Measurements from ENCODE around the gene DGUOK. TPM values are rescaled to one million over a fixed set of nuclear protein-coding genes. Genes with fewer than 3 reads are reported as not detected.
A peak's percentile ranks its signal among the peaks of the same experiment; 100 is the strongest.
"Not testable (repeated sequence)": the region's sequence is repeated elsewhere in the genome, so short reads cannot be mapped to it uniquely, and the experiment has no call there.

The DGUOK gene
- total RNA-seq (2014; rRNA removed; shearing (Covaris generic)) = 111 and 127 TPM in 2 replicates

DNA sequence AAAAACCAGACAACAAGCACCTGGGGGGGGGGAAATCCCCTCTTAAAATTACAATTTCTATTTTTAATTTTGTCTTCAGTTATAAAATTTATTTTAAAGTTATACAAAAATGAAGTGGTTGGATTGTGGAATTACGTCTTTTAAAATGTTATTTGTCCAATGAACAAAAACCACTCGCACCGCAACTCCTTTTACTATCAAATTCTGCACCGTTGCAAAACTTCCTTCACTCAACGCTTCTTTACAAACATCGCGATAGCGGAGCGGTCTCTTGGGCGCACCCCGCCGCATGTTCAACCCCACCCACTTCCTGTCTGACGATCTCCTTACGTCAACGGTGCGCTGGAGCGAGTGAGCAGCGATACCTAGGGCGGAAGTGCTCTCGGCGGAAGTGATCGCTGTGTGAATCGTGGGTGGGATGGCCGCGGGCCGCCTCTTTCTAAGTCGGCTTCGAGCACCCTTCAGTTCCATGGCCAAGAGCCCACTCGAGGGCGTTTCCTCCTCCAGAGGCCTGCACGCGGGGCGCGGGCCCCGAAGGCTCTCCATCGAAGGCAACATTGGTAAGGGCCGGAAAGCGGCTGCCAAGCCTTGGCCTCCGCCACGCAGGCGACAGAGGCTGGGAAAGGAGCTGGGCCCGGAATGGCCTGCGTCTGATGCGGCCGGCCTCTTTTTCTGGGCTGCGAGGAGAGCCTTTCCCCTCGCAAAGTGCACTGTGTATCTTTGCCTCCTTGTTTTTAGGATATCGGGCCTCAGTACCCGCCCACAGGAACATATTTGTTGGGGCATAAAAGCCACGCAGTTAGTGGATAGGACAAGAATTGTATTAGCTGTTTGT, at the start of gene DGUOK:
Gene DGUOK, plus strand, starts transcription at position 388 of the 835 bp plus-strand sequence. Its CDS starts 31 bp downstream, at position 419.
- peak; percentile 99 for DNase-seq (ENCODE audit: low spot score)

DNA sequence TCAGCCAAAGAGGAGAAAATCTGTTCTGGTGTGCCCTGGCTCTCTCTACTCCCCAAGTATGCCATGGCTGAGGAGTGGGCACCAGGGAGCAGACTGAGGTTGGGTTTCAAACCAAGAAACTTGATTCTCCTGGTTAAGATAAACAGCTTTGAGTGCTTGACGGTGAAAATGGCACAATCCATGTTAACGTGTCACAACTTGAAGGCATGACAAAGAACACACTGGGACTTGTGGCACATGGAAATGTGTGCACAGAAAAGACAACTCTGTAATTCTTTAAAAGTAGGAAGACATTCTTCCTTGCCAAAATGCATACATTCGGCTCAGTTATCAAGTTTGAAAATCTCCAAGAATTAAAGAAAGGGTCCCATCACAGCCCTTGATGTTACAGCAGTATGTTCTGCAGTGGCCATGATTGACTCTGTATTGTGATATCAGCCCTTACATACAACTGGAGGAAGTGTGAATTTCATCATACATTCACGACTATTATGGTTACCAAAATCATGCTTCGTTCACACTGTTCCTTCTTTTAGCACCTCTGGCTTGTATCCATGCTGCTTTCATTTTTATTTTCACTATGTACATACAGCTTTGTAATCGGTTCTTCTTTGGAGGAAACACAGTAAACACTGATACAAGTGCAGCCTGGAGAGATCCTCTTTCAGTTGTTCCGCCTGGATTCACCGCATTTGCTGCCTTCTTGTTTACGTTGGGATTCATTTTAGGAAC, 49.4 kb upstream of the DGUOK start:
- DNase-seq (ENCODE audit: low spot score) = no peak

DNA sequence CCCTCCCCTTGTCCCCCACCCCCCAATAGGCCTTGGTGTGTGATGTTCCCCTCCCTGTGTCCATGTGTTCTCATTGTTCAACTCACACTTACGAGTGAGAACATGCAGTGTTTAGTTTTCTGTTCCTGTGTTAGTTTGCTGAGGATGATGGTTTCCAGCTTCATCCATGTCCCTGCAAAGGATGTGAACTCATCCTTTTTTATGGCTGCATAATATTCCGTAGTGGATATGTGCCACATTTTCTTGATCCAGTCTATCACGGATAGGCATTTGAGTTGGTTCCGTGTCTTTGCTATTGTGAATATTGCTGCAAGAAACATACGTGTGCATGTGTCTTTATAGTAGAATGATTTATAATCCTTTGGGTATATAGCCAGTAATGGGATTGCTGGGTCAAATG, 48.7 kb upstream of the DGUOK start:
- DNase-seq (ENCODE audit: low spot score) = not testable (repeated sequence)

DNA sequence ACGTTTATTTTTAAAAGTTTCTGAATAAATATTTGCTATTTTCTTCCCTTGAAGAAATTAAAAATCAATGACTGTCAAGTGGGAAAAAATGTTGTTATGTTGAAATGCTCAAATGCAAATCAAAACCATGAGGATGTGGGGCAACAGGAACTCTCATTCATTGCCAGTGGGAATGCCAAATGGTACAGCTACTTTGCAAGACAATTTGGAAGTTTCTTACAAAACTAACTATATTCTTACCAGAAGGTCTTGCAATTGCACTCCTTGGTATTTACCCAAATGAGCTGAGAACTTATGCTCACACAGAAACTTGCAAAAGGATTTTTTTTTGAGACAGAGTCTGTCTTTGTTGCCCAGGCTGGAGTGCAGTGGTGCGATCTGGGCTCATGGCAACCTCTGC, 41.3 kb upstream of the DGUOK start:
- no peak for DNase-seq (ENCODE audit: low spot score)

DNA sequence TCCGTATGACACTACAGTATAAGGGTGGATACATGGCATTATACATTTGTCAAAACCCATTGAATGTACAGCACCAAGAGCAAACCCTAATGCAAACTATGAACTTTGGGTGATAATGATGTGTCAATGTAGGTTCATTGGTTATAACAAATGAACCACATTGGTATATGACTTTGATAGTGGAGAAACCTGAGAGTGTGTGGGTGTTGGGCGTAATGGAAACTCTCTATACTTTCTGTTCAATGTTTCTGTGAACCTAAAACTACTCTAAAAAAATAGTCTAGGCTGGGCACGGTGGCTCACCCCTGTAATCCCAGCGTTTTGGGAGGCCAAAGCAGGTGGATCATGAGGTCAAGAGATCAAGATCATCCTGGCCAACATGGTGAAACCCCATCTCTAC, 40.3 kb upstream of the DGUOK start:
- DNase-seq (ENCODE audit: low spot score) = no peak

DNA sequence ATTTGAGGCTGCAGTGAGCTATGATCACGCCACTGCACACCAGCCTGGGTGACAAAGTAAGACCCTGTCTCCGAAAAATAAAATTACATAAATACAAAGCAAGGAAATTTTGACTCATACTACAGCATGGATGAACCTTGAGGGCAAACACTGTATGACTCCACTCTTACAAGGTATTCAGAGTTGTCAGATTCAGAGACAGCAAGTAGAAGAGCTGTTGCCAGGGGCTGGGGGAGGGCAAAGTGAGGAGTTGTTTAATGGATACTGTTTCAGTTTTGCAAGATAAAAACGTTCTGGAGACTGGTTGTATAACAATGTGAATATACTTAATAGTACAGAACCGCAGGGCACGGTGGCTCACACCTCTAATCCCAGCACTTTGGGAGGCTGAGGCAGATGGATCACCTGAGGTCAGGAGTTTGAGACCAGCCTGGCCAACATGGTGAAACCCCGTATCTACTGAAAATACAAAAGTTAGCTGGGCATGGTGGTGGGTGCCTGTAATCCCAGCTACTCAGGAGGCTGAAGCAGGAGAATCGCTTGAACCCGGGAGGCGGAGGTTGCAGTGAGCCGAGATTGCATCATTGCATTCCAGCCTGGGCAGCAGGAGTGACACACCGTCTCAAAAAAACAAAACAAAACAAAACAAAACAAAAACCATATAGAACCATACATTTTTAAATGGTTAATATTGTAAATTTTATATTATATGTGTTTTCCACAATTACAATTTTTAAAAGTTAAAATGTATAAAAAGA, 38.9 kb upstream of the DGUOK start:
- not testable (repeated sequence) for DNase-seq (ENCODE audit: low spot score)

DNA sequence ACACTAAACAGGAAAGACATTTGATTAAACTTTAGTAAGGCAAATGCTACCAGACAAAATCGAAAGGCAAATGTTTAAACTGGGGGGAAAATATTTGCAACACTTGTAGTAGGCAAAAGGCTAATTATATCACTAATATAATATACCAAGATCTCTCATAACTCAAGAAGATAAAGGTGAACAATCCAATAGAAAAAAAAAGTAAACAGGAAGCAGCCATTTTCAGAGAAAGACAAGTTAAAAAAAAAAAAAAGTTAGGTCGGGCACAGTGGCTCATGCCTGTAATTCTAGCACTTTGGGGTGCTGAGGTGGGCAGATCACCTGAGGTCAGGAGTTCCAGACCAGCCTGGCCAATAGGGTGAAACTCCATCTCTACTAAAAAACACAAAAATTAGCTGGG, 38.3 kb upstream of the DGUOK start:
- DNase-seq (ENCODE audit: low spot score) = no peak

DNA sequence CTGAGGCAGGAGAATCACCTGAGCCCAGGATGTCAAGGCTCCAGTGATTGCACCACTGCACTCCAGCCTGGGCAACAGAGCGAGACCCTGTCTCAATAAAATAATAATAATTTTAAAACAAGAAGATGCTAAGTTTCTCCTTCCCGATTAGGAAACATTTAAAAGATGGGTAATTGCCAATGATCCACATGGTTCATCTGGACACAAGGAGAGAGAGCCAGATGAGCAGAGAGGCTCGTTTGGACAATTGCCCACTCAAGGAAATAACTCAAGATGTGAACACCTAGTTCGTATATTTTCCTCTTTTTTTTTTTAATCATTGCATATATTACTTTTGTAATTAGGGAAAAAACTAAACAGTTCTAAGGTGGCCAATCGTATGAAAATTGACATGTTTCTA, 37.5 kb upstream of the DGUOK start:
- no peak for DNase-seq (ENCODE audit: low spot score)

DNA sequence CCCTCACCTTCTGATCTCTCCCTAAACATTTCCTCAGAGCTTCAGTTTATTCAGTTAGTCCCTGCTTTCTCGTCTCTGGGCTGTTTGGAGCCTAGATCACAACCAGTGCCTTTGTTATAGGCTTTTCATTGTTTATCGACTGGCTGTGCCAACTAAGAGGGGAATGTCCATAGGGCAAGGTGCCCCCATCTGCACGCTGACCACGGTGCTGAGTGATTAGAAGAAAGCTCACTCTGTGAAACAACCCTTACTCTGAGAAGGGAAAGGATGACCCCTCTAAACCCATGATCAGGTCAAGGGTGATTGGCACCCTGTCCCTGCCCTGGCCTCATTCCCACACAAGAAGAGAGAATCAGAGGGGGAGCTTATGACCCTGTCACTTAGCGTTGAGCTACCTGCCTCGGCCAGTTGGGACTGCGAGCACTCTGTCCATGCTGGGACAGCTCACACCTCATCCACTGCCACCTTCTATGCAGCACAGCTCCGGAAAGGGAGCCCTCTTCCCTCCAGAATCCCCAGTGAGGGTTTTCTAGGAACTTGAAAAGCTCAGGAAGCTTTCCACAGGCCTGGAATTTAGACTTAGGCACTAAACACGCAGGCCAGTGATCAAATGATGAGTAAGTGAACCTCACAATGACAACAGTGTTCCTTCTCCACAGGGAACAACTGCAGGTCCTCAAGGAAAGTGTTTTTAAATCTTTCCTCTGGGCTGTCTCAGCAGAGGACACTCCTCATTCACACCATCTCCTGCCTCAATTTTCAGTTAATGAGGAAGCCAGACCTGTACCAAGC, 36.2 kb upstream of the DGUOK start:
- no peak for DNase-seq (ENCODE audit: low spot score)

DNA sequence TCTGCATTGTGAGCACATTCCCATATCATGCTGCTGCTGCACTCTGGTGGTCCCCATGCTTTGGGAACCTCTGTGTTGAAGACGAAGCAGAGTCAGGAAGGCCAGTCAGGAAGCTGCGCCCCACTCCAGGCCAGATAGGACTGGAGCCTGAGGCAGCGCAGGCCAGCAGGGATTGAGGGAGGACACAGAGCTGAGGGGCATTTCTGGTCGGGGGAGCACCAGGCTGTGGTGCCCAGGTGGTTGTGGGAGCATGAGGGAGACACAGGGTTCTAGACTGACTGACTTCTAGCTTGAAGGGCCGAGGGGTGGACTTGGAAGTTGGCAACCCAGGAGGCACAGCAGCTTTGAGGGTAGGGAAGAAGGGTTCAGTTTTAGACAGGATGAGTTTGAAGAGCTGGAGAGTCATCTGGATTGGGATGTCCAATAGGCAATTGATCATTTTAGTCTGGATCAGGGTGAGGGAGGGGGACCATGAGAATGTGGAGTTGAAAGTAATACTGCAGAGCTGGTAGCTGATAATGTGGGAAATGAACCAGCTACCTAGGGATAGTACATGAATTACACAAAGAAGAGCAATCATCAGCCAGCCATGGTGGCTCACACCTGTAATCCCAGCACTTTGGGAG, 35.3 kb upstream of the DGUOK start:
- no peak for DNase-seq (ENCODE audit: low spot score)

DNA sequence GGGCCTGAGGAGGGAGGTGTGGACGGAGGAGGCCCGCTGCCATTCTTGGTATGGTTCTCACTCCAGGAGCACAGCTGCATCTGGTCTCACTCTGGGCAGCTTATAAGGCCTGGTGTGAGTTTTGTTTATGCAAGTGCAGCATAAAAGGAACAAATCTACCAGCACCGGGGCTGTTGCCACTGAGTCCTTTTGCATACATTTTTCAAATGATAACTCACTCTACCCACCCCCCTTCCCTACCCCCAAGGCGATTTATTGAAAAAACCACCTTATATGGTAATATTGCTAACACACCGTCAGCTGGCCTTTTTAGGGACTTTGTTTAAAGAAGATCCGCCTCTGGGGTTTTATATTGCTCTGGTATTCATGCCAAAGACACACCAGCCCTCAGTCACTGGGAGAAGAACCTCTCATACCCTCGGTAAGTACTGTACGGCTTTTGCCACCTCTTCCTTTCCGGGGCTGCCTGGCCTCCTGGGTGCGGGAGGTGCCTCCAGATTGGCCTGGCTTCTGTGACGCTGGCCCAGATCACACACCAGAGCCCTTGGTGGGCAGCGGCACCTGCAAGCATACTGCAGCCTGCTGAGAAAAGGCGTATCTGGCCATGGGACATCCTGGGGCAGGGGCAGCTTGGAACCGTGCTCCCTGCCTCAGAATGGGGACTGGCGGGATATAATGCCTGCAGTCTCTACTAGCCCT, 33.9 kb upstream of the DGUOK start, which contains the start of gene ACTG2:
Gene ACTG2, plus strand, starts transcription at position 378 of the 699 bp plus-strand sequence. CDS start 8,304 bp downstream, outside the sequence.
- no peak for DNase-seq (ENCODE audit: low spot score)

DNA sequence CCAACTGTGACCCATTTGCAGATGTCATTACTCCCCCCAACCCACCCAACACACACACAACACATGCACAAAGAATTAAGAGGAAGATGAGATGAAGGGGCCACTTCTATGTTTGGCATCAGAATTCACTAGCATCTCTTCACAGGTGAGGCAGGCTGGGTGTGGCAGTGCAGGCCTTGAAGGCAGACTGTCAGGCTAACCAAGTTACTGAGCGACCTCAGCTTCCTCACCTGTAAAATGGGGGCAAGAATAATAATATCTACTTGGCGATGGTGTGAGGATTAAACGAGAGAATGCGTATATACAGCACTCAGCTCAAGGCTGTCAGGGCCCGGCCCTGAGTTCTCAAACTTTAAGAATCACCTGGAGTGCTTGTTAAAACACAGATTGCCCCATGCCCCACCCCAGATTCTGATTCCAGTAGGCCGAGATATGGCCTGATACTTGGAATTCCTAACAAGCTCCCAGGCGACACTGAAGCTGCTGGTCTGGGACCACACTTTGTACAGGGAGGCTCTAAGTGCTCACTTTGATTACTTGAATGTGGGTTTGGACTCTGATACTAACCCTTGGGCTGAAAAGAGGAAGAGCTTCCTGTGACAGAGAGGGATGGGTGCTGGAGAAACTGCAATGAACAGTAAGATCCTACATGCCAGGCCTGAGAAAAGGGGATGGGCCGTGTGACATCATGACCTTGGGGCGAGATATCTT, 32.8 kb upstream of the DGUOK start:
- no peak for DNase-seq (ENCODE audit: low spot score)

DNA sequence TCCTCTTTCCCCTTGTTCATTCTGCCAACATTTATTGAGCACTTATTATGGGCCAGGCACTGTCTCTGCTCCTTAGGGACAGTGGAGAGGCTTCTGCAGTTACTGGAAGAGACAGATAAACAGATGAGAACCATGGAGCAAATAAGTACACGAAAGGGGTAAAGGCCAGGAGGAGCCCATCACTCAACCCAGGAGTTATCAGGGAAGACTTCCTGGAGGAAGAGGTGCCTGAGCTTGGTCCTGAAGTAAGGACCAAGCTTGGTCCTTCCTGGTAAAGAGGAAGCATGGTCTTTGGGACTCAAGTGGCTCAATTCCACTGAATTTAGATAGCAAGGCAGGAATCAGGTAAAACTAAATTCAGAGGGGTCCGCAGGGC, 32.2 kb upstream of the DGUOK start:
- DNase-seq (ENCODE audit: low spot score) = no peak

DNA sequence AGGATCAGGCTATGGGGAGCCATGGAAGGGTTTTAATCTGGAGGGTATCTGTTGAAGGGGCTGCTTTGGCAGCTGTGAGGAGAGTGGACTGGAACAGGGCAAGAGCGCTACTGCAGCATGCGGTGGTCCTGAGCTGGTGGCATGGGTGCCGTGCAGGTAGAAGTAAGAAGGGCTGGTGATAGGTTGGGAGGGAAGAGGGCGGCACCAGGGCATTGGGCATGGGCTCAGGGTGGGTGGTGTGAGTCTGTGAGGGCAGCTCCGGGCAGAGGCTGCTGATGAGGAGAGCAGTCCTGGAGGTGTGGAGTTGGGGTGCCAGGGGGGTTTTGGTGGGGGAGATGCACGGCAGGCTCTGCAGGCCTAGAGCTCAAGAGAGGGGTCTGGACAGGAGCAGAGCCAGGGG, 31.8 kb upstream of the DGUOK start:
- no peak for DNase-seq (ENCODE audit: low spot score)

DNA sequence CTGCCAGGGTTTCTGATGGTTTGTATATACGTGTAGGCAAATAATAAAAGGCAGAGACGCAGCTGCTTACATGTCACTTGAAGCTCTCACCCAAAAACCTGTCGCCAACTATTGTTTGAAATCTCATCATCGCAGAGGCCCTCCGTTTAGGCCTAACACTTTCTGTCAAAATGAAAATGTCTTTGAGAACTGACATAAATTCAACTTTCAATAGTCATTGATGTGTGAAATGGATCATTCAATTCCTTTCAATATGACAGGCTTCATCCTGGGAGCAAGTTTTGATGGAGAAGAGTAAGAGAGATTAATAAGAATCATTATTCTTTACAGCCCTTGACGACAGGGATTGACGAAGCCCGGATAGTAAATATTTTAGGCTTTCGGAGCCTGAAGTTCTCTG, 31.2 kb upstream of the DGUOK start:
- no peak for DNase-seq (ENCODE audit: low spot score)

DNA sequence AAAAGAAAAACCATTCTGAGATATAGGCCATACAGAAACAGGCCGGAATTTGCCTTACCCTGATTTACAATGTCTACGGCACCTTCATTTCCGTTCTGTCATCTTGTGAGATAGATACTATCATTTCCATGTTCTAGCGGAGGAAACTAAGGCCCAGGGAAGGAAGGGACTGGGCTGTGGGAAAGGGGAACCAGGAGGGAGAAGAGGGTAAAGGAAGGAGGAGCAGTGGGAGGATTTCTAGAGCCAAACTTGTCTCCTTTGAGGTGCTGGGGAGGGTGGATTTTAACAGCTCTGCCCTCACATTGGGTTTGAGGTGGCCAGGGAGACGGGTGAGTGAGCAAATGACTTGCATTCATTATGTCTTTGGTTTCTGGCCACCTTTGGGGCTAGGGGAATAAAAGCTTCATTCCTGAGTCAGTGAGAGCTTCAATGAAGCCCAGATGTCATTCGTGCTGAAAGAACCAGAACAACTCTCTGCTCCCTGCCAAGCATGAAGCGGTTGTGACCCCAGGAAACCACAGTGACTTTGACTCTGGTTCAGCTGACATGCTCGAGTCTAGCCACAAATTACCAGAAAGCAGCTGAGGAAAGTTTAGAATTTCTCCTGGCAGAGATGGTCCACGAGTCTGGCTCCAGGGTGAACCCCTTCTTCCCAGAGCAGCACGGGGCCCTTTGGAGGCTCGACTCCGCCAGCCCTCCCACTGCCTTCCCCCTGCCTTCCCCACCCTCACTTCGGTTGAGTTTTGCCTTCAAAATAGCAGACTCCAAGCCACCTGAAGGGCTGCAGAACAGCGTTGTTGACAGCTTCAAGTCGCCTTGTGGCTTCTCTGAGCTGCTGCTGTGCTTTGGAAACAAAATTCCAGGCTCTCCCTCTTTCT, 30.1 kb upstream of the DGUOK start:
- DNase-seq (ENCODE audit: low spot score) = no peak

DNA sequence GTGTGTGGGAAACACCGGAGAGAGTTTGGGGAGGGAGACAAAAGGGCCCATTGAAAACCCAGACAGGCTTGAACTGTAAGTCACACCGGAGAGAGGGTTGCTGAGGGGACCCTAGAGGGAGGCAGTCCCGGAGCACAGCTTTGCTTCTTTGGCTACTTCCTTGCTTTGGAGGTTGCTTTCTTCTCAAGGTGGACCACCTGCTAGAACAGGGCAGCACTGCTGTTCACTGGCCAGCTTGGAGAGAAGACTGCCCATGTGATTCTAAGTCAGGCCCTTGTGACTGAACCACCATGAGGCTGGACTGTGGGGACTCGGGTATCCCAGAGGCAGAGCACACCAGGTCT, 29.5 kb upstream of the DGUOK start:
- no peak for DNase-seq (ENCODE audit: low spot score)

DNA sequence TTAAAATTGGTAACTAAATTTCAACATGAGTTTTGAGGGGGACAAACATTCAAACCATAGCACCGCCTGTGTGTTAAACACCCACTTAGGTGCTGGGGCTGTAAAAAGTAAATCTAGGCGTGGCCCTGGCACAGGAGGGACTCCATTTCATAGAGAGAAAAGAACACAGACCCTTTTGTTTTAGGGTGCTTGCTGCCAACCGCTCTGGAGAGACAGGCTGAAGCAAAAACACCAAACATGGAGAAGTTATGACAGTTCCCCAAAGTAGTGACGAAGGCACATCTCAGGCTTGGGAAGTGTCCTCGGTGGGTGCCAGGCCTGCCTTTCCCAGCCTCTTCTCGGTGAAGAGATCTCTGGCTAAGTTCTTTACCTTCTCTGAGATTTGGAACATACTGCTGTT, 28.7 kb upstream of the DGUOK start:
- no peak for DNase-seq (ENCODE audit: low spot score)

DNA sequence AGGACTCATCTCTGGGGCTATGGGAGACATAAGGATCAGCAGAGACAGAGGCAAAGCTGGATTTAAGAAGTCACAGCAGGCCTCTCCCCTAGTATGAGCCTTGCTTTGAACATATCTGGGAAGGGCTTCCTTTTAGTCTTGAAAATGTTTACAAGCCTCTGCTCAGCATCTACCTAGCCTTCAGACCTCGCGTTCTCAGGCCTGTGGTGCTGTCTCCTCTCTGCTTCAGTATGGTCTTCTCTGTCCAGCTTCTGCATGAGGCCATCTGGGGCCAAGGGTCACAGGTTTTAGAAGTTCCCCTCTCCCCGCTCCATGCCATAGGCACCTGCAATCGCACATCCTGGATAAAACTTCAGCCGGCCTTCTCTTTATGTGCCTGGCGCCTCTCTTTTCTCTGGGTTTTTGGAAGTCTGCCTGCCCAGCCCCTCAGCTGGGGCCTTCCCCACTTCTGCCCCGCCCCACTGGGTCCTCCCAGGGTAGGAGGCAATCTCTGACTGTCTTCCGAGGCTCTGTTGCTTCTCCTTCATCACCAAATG, 26.8 kb upstream of the DGUOK start:
- DNase-seq (ENCODE audit: low spot score) = no peak
